SKM-1 treated with dmso at 0.1 percent for 144 hours (cell line): ENCODE measurements around the gene RUNX3.
A peak's percentile ranks its signal among the peaks of the same experiment; 100 is the strongest.

Experiments used
- DNase-seq: peaks from one replicate; lab custom pipeline; 2025; ENCODE audit not compliant: unreplicated experiment; lab: John Stamatoyannopoulos, UW

The RUNX3 gene

GRCh38 chr1:24888971-24889676, 41.0 kb downstream of the RUNX3 start:
- DNase-seq: no peak

GRCh38 chr1:24888061-24888970, 41.8 kb downstream of the RUNX3 start:
- no peak for DNase-seq

GRCh38 chr1:24886241-24886640, 43.8 kb downstream of the RUNX3 start:
- no peak for DNase-seq

- no peak for DNase-seq
Measured at GRCh38 chr1:24884751-24885150, 45.3 kb downstream of the RUNX3 start.

- DNase-seq: no peak
Measured at GRCh38 chr1:24881034-24881433, 49.0 kb downstream of the RUNX3 start.

- DNase-seq: no peak
Measured at GRCh38 chr1:24878775-24879742, 51.0 kb downstream of the RUNX3 start.

- DNase-seq: no peak
Measured at GRCh38 chr1:24878045-24878444, 52.0 kb downstream of the RUNX3 start.

GRCh38 chr1:24875991-24876506, 54.0 kb downstream of the RUNX3 start:
- no peak for DNase-seq

GRCh38 chr1:24875257-24875656, 54.8 kb downstream of the RUNX3 start:
- DNase-seq: no peak

- DNase-seq: no peak
Measured at GRCh38 chr1:24874611-24875234, 55.4 kb downstream of the RUNX3 start.

- no peak for DNase-seq
Measured at GRCh38 chr1:24874056-24874455, 56.0 kb downstream of the RUNX3 start.

GRCh38 chr1:24873148-24873547, 56.9 kb downstream of the RUNX3 start:
- no peak for DNase-seq

GRCh38 chr1:24872061-24872850, 57.8 kb downstream of the RUNX3 start:
- DNase-seq: peak; percentile 79

GRCh38 chr1:24871306-24871901, 58.7 kb downstream of the RUNX3 start:
- no peak for DNase-seq

GRCh38 chr1:24870551-24871195, 59.4 kb downstream of the RUNX3 start:
- no peak for DNase-seq

- DNase-seq: no peak
Measured at GRCh38 chr1:24868016-24868875, 61.8 kb downstream of the RUNX3 start.

- no peak for DNase-seq
Measured at GRCh38 chr1:24867084-24867870, 62.8 kb downstream of the RUNX3 start.
